Mucosa of descending colon (tissue), 3 donors: Measurements from ENCODE around the gene TMEM237. TPM values are rescaled to one million over a fixed set of nuclear protein-coding genes. Genes with fewer than 3 reads are reported as not detected.
A peak's percentile ranks its signal among the peaks of the same experiment; 100 is the strongest.

ENCODE experiments used
- ATAC-seq: fragments of 200-7000 bp; cut with Tn5 transposase; one replicate; pipeline ENCODE4 v1.9.1; 2020; ENCODE audit warnings: mild to moderate bottlenecking, moderate library complexity
- DNase-seq, 3 donors: peaks; one replicate each; pipeline ENCODE4 v3.0.0-alpha.2; 2020
- H3K36me3 ChIP-seq: fragments of 200-600 bp; one replicate; pipeline ENCODE4 v1.8.0; 2021; ENCODE audit warnings: low read depth, mild to moderate bottlenecking
- H3K4me1 ChIP-seq: fragments of 200-600 bp; one replicate; pipeline ENCODE4 v1.8.0; 2021; ENCODE audit warnings: low read depth, mild to moderate bottlenecking
- H3K4me3 ChIP-seq: fragments of 200-600 bp; one replicate; pipeline ENCODE4 v1.8.0; 2021; ENCODE audit warnings: mild to moderate bottlenecking
- H3K9me3 ChIP-seq: fragments of 200-600 bp; one replicate; pipeline ENCODE4 v1.8.0; 2021; ENCODE audit warnings: mild to moderate bottlenecking
- CTCF ChIP-seq: fragments of 200-600 bp; IDR thresholded peaks from one replicate; pipeline ENCODE4 v1.8.0; 2022; ENCODE audit warnings: antibody characterized with exemption, mild to moderate bottlenecking
- intact Hi-C, 2 donors: fragments of 100-400 bp; cut with DNase I in 1 of 2; cut with micrococcal nuclease in 1 of 2; formaldehyde crosslinking; loops; one replicate each; pipeline versions ENCODE4 v1.11.0 to v1.11.1; 2022; cut with DNase I, micrococcal nuclease
- total RNA-seq, 3 donors: library from RNA; stranded (reverse); fragmentation: NEBNext Ultra II Directional in 2 of 3; extraction: Animal tissue kit (Norgen Biotek cat#: 25700) in 2 of 3; gene quantifications; one replicate each; pipeline versions ENCODE4 v1.2.1 to v1.2.4, GENCODE V29; 2021 to 2023
- donor health status: DM: no; HTN: no; CAD: no; lungs with moderate emphysema.
- donor health status: DM: no; HTN: no; CAD: no.
- donor health status: DM: no; HTN: yes; CAD: no.

TMEM237 gene
- total RNA-seq, 3 donors from 2014 or later, result 3.0 to 11.6 (median 10.1) TPM

GRCh38 chr2:201618744-201619662, 24.3 kb downstream of the TMEM237 start:
- intact Hi-C loops, result no loop called here
- TF ChIP-seq CTCF, result no peak
- H3K9me3 ChIP-seq, result no peaks in the 10 kb centered on the region
- peak; percentile 72 for ATAC-seq
- peak; percentile 56 to 67 (median 63) for DNase-seq
- H3K4me1 ChIP-seq, result peaks cover 3% of the 10 kb centered on the region
- no peaks in the 10 kb centered on the region for H3K36me3 ChIP-seq
- no peak overlapping the region for H3K4me3 ChIP-seq

- no peaks in the 10 kb centered on the region for H3K4me1 ChIP-seq
- H3K36me3 ChIP-seq, result no peaks in the 10 kb centered on the region
- H3K9me3 ChIP-seq, result no peaks in the 10 kb centered on the region
- intact Hi-C loops, result no loop called here
- DNase-seq, result no peak
- TF ChIP-seq CTCF, result no peak
- no peak for ATAC-seq
- H3K4me3 ChIP-seq, result no peak overlapping the region
Observed at GRCh38 chr2:201608021-201608420, 35.3 kb downstream of the TMEM237 start.

DNA sequence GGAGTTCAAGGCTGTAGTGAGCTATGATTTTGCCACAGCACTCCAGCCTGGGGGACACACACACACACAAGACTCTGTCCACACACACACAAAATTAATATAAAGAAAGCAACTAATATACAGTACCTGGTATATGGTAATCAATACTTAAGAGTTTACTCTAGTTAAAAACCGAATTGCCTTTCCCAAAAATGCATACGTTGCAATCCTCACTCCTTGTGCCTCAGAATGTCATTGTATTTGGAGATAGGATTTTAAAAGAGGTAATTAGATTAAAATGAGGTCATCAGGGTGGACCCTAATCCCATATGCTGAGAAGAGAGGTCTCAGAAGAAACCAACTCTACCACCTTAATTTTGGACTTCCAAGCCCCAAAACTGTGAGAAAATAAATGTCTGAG, 35.7 kb downstream of the TMEM237 start:
- H3K9me3 ChIP-seq, result no peaks in the 10 kb centered on the region
- no peak for TF ChIP-seq CTCF
- no peak for DNase-seq
- no peak for ATAC-seq
- H3K4me3 ChIP-seq, result no peak overlapping the region
- H3K36me3 ChIP-seq, result no peaks in the 10 kb centered on the region
- intact Hi-C loops, result no loop called here
- no peaks in the 10 kb centered on the region for H3K4me1 ChIP-seq

GRCh38 chr2:201600906-201601305, 42.4 kb downstream of the TMEM237 start:
- no peak for ATAC-seq

DNA sequence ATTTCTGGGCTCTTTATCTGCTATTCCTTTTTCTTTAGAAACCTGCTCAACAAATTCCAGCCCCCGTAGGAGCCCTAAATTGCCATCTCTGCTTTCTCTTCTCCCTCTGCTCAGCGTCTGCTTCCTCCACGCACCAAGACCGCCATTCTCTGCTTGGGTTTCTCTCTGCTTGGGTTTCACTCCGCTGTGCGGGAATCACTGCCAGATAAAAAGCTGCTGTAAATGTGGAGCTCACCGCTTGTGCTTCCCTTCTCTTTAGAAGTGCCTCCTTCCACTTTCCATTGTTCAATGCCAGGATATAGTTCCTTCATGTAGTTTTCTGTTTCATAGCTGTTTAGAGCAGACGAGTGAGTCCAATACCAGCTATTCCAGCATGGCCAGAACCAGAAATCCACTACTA, 45.9 kb downstream of the TMEM237 start:
- no peak overlapping the region for H3K4me3 ChIP-seq
- no peaks in the 10 kb centered on the region for H3K36me3 ChIP-seq
- H3K4me1 ChIP-seq, result no peaks in the 10 kb centered on the region
- intact Hi-C loops, result no loop called here
- no peak for TF ChIP-seq CTCF
- no peaks in the 10 kb centered on the region for H3K9me3 ChIP-seq
- DNase-seq (no peak), ATAC-seq (no peak)

More at GRCh38 chr2:201600906-201601305, 42.4 kb downstream of the TMEM237 start:
- TF ChIP-seq CTCF, result no peak
- no peak for DNase-seq
- no peaks in the 10 kb centered on the region for H3K9me3 ChIP-seq
- no peaks in the 10 kb centered on the region for H3K4me1 ChIP-seq
- no peak overlapping the region for H3K4me3 ChIP-seq
- H3K36me3 ChIP-seq, result no peaks in the 10 kb centered on the region
- intact Hi-C loops, result no loop called here
